Stimulated activated CD8-positive, alpha-beta memory T cell treated with anti-CD3 and anti-CD28 coated beads, Interleukin-15, amount 100 ng/mL, for 48 hours (primary cell): Measurements from ENCODE around the gene GALNT7.

Experiments used
- DNase-seq, 2 donors: peaks; one replicate each; pipeline ENCODE4 v3.0.0-alpha.2; 2020; ENCODE audit warnings: low read depth in 2 of 2

Gene GALNT7

DNA sequence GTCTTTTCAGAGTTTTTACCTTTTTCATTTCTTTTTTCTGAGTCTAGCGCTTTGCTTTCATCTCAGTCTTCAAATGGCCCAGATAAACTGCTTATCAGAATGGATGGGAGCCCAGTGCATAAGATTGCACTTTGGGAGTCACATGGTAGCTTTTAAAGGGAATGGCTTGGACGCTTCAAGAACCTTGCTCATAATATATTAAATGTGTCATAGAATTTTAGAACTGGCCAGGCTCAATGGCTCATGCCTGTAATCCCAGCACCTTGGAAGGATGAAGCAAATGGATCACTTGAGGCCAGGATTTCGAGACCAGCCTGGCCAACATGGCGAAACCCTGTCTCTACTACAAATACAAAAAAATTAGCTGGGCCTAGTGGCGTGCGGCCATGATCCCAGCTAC is 97.1 kb downstream of the GALNT7 start:
- DNase-seq, result no peak

- no peak for DNase-seq
These were observed 99.1 kb downstream of the GALNT7 start for GRCh38 chr4:173267711-173268110.

DNA sequence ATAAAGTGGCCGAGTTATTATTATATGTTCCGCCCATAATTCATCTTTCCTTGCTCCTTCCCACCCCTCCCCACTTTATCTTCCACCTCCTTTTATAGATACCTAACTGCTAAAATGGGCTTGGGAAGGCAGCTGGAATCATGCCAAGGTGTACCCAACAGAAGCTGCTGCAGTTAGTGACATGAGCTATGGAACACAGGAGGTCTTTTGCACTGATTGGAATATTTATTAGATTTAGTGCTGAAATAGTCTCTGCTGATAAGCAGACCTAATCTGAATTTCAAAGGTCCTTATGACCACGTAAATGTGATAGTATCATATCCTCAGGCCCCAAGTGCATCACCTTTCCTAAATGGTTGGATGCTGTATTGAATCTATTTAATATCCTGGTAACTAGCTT is 100.7 kb downstream of the GALNT7 start:
- DNase-seq, result no peak

- no peak for DNase-seq
These were observed 101.9 kb downstream of the GALNT7 start for GRCh38 chr4:173270312-173271027.

DNA sequence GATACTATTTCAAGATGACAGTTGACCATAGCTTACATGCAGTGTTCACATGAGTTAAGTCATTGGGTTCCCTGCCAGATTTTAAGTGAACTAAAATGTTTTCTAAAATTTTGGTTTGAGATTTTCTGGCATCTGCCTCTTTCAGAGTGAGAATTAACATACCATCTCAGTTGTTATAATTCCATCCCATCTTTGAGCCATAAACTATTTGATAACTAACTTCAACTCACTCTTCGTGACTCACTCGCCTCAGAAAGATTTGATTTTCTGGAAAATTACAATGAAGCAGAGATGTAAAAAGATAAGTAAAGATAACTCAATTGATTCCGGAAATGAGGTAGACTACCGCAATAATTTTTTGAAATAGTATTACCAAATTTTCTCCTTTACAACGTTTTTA is 103.7 kb downstream of the GALNT7 start:
- no peak for DNase-seq

- DNase-seq, result no peak
These were observed 104.4 kb downstream of the GALNT7 start for GRCh38 chr4:173272996-173273395.

GRCh38 chr4:173273941-173274340 is 105.3 kb downstream of the GALNT7 start:
- no peak for DNase-seq

DNA sequence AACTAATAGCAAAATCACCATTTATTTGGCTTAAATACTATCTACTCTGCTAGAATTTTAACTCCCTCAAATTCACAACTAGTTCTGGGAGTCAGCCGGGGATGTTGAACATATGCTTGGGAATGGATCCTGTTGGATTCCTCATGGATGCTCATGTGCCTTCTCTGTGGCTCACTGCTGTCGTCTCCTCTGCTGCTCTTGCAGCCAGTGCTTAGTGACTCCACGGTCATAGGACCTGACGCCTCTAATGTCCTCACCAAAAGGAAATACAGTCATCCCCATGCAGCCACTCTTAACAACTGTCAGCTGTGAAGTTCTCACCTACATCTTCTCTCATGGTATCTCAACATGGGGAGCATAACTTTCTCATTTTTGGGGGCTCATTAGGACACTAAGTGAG is 106.1 kb downstream of the GALNT7 start:
- no peak for DNase-seq

DNA sequence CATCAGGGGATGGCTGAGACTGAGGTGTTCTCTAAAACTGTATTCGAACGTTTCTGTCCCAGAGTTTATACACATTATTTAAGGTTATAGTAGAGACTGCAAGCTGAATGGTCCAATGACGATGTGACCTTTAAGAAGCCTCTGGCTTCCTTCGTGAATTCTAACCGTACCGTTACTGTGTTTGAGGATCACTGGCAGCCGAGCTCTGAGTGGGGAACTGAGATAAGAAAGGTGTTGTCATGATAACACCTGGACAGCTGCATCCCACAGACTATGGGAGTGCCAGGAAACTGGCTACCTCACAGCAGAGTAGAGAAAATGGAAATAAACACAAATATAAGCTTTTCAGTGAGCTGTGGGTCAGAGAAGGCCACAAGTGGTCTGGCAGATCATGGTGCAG is 106.5 kb downstream of the GALNT7 start:
- DNase-seq, result no peak

DNA sequence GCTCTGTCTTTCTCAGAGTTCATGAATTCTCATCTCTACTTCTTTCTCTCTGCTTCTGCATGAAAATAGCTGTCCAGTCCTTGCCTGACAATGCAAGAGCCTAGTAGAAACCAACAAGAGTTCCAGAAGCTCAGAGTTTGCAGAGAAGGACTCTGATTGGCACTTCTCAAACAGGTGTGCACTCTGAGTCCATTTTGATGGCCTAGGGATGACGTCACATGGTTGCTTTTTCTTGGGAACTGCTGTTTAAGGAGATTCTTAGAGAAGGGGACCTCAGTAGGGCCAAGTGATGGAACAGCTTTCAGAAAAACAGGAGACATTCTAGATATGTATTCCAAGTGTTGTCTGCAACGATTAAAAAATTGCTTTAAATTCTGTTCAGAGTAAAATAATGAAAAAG is 108.7 kb downstream of the GALNT7 start:
- no peak for DNase-seq

DNA sequence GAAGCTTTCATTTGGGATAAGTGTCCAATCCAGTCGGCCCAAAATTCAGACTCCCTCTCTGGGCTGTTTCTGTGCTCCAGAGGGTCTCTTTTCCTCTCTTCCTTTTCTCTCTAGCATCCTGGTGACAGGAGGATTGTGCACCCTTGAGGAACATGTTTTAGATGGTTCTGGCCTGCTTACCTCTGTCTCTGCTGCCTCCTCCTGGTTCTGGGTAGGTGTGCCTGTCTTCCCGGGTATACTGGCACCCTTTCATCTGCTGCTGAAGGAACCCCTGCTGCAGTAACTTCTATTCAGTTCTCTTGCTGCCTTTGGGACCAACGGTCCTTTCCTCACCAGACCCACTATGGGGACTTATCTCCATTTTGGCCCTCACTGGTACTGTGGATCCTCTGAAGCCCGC is 112.4 kb downstream of the GALNT7 start:
- no peak for DNase-seq

- DNase-seq, result no peak
These were observed 113.0 kb downstream of the GALNT7 start for GRCh38 chr4:173281406-173282255.

GRCh38 chr4:173282256-173282562 is 113.6 kb downstream of the GALNT7 start:
- DNase-seq, result no peak

DNA sequence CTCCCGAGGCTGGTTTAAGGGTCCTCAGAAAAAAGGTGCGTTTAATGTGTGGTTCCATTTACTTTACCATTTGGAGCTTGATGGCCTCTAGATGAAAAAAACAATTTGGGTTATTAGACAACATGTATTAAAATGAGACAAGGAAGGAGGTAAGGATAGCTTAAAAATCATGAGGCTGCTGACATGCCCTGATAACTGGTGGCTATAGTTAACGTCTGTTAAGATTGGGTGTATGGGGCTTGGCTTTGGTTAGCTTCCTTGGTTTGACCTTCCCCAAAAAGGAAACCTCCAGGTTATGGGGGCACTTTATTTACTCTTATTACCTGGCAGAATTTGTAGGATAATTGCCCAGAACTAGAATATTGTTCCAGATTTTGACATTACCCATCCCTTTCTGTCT is 114.0 kb downstream of the GALNT7 start:
- no peak for DNase-seq

DNA sequence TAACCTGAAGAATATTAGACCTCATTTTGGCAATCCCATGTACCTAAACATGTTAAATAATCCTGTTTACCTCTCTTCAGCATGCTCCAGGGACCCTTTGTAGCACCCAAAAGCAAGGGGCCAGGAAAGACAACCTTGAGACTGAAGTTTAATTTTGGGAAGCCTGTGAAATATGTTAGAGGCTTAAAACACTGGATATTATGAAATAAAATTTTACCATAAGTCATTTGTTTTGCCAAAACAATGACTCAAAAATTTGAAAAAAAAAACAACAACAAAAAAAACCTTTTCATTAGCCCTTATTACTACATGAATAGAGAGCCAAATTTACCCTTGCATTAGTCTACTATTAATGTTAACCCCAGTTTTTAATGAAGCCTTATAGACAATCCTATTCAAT is 115.9 kb downstream of the GALNT7 start:
- no peak for DNase-seq

GRCh38 chr4:173287486-173287885 is 118.9 kb downstream of the GALNT7 start:
- DNase-seq, result no peak

- DNase-seq, result peak; percentile 17 to 47
These were observed 119.7 kb downstream of the GALNT7 start for GRCh38 chr4:173288296-173288695.

- no peak for DNase-seq
These were observed 120.2 kb downstream of the GALNT7 start for GRCh38 chr4:173288698-173289352.

GRCh38 chr4:173289353-173289727 is 120.7 kb downstream of the GALNT7 start:
- DNase-seq, result no peak

GRCh38 chr4:173291899-173292298 is 123.3 kb downstream of the GALNT7 start:
- DNase-seq, result no peak

DNA sequence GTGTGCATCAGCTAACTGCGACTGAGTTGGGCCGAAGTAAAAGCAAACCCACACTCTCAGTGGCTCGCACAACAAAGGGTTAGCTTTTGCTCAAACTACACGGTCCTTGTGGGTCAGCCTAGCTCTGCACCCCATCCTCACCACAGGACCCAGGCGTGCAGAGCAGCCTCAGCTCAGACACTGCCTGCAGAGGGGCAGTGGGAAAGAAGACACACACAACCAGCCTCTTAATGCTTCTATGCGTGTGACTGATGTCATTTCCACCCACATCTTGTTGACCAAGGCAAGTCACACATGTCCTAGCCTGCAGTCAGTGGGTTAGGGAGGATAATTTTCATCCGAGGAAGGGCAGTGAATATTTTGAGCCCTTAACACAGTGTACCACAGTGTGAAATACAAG is 125.1 kb downstream of the GALNT7 start:
- DNase-seq, result no peak

GRCh38 chr4:173294444-173294843 is 125.8 kb downstream of the GALNT7 start:
- DNase-seq, result no peak
